ENCODE results near the gene GCG. TPM values are rescaled to one million over a fixed set of nuclear protein-coding genes. Genes with fewer than 3 reads are reported as not detected.

The GCG gene
- polyA plus RNA-seq, 1 donor from 2014 or later, result not detected

DNA sequence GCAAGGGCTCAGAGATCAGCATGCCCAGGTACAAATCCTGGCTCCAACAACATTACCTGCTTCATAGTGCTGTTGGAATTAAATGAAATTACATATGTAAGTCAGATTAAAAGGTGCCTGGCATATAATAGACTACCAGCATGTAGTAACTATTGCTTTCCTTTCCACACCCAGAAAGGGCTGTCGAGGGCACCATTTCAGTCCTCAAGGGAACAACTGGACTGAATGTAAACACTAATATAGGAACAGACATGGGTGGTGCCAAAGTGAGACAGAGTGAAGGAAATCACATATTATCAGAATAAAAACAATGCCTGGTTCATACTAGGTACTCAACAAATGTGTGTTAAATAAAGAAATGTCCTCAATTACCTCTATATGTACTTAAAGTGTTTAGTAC, 47.9 kb upstream of the GCG start:
- H3K9ac ChIP-seq (ENCODE audit: low read length), result no peak overlapping the region
- no peaks in the 10 kb centered on the region for H3F3A ChIP-seq (ENCODE audit: insufficient read depth, low read length, poor library complexity, severe bottlenecking)
- no peaks in the 10 kb centered on the region for H3K79me2 ChIP-seq (replicated peaks; ENCODE audit: insufficient read depth, low read length)
- H3K36me3 ChIP-seq (ENCODE audit: insufficient read depth, low read length), result no peaks in the 10 kb centered on the region
- no peaks in the 10 kb centered on the region for H3K9me3 ChIP-seq (ENCODE audit: low read length)
- H3K27me3 ChIP-seq (ENCODE audit: insufficient read depth, low read depth, low read length), result no peaks in the 10 kb centered on the region
- TF ChIP-seq EP300 (conservative IDR thresholded peaks at IDR 0.05; ENCODE audit: poor library complexity, severe bottlenecking) (no peak), POLR2AphosphoS5 (IDR thresholded peaks at IDR 0.05) (no peak), EZH2 (IDR thresholded peaks at IDR 0.05; ENCODE audit: borderline replicate concordance, insufficient read depth, low read length, poor library complexity, severe bottlenecking) (no peak), MXI1 (conservative IDR thresholded peaks at IDR 0.05; ENCODE audit: poor library complexity, severe bottlenecking) (no peak), TAF1 (IDR thresholded peaks at IDR 0.05; ENCODE audit: low read depth) (no peak), SMC3 (conservative IDR thresholded peaks at IDR 0.05; ENCODE audit: poor library complexity) (no peak), RAD21 (conservative IDR thresholded peaks at IDR 0.05) (no peak)
- TF ChIP-seq, protein P1, sequence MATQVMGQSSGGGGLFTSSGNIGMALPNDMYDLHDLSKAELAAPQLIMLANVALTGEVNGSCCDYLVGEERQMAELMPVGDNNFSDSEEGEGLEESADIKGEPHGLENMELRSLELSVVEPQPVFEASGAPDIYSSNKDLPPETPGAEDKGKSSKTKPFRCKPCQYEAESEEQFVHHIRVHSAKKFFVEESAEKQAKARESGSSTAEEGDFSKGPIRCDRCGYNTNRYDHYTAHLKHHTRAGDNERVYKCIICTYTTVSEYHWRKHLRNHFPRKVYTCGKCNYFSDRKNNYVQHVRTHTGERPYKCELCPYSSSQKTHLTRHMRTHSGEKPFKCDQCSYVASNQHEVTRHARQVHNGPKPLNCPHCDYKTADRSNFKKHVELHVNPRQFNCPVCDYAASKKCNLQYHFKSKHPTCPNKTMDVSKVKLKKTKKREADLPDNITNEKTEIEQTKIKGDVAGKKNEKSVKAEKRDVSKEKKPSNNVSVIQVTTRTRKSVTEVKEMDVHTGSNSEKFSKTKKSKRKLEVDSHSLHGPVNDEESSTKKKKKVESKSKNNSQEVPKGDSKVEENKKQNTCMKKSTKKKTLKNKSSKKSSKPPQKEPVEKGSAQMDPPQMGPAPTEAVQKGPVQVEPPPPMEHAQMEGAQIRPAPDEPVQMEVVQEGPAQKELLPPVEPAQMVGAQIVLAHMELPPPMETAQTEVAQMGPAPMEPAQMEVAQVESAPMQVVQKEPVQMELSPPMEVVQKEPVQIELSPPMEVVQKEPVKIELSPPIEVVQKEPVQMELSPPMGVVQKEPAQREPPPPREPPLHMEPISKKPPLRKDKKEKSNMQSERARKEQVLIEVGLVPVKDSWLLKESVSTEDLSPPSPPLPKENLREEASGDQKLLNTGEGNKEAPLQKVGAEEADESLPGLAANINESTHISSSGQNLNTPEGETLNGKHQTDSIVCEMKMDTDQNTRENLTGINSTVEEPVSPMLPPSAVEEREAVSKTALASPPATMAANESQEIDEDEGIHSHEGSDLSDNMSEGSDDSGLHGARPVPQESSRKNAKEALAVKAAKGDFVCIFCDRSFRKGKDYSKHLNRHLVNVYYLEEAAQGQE (IDR thresholded peaks at IDR 0.05; ENCODE audit: borderline replicate concordance), result no peak
- TF ChIP-seq, protein P2, sequence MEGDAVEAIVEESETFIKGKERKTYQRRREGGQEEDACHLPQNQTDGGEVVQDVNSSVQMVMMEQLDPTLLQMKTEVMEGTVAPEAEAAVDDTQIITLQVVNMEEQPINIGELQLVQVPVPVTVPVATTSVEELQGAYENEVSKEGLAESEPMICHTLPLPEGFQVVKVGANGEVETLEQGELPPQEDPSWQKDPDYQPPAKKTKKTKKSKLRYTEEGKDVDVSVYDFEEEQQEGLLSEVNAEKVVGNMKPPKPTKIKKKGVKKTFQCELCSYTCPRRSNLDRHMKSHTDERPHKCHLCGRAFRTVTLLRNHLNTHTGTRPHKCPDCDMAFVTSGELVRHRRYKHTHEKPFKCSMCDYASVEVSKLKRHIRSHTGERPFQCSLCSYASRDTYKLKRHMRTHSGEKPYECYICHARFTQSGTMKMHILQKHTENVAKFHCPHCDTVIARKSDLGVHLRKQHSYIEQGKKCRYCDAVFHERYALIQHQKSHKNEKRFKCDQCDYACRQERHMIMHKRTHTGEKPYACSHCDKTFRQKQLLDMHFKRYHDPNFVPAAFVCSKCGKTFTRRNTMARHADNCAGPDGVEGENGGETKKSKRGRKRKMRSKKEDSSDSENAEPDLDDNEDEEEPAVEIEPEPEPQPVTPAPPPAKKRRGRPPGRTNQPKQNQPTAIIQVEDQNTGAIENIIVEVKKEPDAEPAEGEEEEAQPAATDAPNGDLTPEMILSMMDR (IDR thresholded peaks at IDR 0.05; ENCODE audit: poor library complexity, severe bottlenecking), result no peak
- no peak overlapping the region for H3K27ac ChIP-seq (ENCODE audit: low read length)
- no peaks in the 10 kb centered on the region for H4K20me1 ChIP-seq (ENCODE audit: insufficient read depth)
- H2AFZ ChIP-seq (ENCODE audit: low read depth, low read length), result no peak overlapping the region
- H3K9me2 ChIP-seq (ENCODE audit: insufficient read depth, low read length), result no peaks in the 10 kb centered on the region
- H3K4me2 ChIP-seq (ENCODE audit: low read length), result no peak overlapping the region
- H3K4me3 ChIP-seq (ENCODE audit: low read length), result no peak overlapping the region

DNA sequence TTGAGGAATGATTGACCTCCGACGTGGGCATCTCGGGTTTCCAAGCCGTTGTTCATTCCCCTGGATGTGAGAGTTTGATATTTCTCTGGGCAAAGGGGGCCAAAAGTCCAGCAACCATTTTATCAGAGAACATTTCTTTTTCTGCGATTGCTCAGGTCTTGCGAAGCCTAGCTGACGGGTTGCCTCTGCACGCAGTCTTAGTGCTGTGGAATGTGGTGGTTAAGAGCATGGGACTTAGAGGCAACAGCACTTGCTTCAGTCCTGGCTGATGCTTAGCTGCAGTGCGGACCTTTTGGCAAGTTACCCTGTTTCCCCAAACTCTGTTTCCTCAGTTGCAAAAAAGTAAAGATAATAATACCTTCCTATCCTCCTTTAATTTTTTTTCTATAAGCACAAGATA, 46.2 kb upstream of the GCG start:
- H2AFZ ChIP-seq (ENCODE audit: low read depth, low read length), result no peak overlapping the region
- no peak overlapping the region for H3K9ac ChIP-seq (ENCODE audit: low read length)
- H3F3A ChIP-seq (ENCODE audit: insufficient read depth, low read length, poor library complexity, severe bottlenecking), result no peaks in the 10 kb centered on the region
- no peak overlapping the region for H3K27ac ChIP-seq (ENCODE audit: low read length)
- H3K9me2 ChIP-seq (ENCODE audit: insufficient read depth, low read length), result no peaks in the 10 kb centered on the region
- H4K20me1 ChIP-seq (ENCODE audit: insufficient read depth), result no peaks in the 10 kb centered on the region
- H3K9me3 ChIP-seq (ENCODE audit: low read length), result no peaks in the 10 kb centered on the region
- no peaks in the 10 kb centered on the region for H3K36me3 ChIP-seq (ENCODE audit: insufficient read depth, low read length)
- no peak for TF ChIP-seq SMC3 (conservative IDR thresholded peaks at IDR 0.05; ENCODE audit: poor library complexity)
- no peak for TF ChIP-seq MXI1 (conservative IDR thresholded peaks at IDR 0.05; ENCODE audit: poor library complexity, severe bottlenecking)
- TF ChIP-seq EP300 (conservative IDR thresholded peaks at IDR 0.05; ENCODE audit: poor library complexity, severe bottlenecking), result no peak
- TF ChIP-seq, protein P2 (IDR thresholded peaks at IDR 0.05; ENCODE audit: poor library complexity, severe bottlenecking), result no peak
- no peak for TF ChIP-seq TAF1 (IDR thresholded peaks at IDR 0.05; ENCODE audit: low read depth)
- TF ChIP-seq RAD21 (conservative IDR thresholded peaks at IDR 0.05), result no peak
- no peak for TF ChIP-seq EZH2 (IDR thresholded peaks at IDR 0.05; ENCODE audit: borderline replicate concordance, insufficient read depth, low read length, poor library complexity, severe bottlenecking)
- TF ChIP-seq, protein P1 (IDR thresholded peaks at IDR 0.05; ENCODE audit: borderline replicate concordance), result no peak
- TF ChIP-seq POLR2AphosphoS5 (IDR thresholded peaks at IDR 0.05), result no peak
- no peak overlapping the region for H3K4me2 ChIP-seq (ENCODE audit: low read length)
- no peaks in the 10 kb centered on the region for H3K79me2 ChIP-seq (replicated peaks; ENCODE audit: insufficient read depth, low read length)
- no peak overlapping the region for H3K4me3 ChIP-seq (ENCODE audit: low read length)
- no peaks in the 10 kb centered on the region for H3K27me3 ChIP-seq (ENCODE audit: insufficient read depth, low read depth, low read length)

Measured in neural cell (in vitro differentiated cells).